Stimulated activated CD8-positive, alpha-beta memory T cell treated with anti-CD3 and anti-CD28 coated beads, Interleukin-12 subunit alpha, Interleukin-12 subunit beta, amount 100 ng/mL, for 24 hours (primary cell): ENCODE results near the gene GPD2.
"Not testable (repeated sequence)": the region's sequence is repeated elsewhere in the genome, so short reads cannot be mapped to it uniquely, and the experiment has no call there.

Experiments used
- DNase-seq: peaks from one replicate; pipeline ENCODE4 v3.0.0-alpha.2; 2020; ENCODE audit errors: extremely low read depth

Gene GPD2

GRCh38 chr2:156528583-156528982, 92.4 kb downstream of the GPD2 start:
- DNase-seq: not testable (repeated sequence)

GRCh38 chr2:156532989-156533388, 96.8 kb downstream of the GPD2 start:
- DNase-seq: no peak

DNA sequence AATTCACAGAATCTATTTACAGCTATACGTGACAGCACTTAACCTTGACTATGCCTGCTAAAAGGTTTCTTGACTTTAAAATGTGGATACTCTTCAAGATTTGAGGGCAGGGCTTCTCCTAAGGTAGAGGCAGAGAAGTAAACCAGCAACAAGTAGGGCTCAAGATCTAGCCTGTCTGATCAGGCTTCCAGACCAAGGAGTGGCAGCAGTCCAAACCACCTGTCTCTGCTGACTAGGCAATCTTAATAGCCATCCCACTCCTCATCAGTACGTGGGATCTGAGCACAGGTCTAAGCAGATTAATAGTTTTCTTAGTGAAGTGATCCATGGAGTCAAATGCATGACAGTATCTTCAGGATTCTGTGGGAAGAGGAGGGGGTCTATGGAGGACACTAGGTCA, 100.4 kb downstream of the GPD2 start:
- DNase-seq: no peak

GRCh38 chr2:156537141-156537540, 101.0 kb downstream of the GPD2 start:
- no peak for DNase-seq

DNA sequence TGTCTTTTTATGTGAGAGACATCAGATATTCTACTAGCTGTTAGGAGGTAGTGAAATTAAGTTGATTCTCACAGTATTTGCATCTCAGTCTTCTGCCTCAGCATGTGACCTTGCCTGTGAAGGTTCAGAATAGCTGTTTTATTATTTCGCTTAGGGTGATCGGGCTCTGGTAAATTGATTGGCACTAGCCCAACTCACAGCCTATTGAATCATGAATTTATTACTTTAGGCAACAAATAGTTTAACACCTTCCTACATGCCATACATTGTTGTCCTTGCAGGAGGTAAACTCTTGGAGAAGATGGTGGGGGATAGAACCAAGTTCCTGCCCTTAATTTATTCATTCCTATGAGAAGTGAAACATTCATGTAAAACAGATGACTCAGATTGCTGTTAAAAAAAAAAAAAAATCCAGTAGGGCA, 101.9 kb downstream of the GPD2 start:
- DNase-seq: no peak

DNA sequence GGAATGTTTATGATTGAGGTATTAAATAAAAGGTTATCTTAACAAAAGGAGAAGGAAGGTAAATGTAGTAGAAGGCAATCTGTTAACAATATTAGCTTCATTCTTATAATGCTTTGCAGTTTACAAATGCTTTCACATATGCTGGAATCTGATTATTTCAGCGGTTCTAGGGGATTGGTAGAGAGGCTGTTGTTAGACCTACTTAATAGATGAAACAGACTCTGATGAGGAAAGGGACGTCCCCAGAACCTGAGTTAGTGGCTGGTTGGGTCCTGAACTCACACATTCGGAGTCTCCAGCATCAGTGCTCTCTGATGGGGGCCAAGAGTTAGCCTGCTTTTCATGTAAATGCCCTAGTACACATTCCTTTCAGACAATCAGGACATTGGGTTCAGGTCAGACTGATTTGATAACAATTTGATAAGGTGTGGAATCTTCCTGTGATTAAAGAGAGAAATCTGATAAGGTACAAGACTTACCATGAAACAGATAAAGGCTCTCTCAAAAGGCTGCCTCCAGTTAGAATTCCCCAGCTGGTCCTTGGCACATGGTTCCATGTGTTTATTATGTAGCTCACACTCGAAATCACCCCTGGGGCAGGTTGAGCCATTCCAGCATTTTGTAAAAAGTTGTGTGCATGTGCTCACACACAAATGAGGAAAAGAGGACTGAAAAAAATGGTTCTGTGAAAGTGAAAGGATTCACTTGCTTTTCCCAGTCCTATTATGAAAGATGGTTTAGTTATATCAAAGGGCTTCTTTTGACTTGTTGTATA, 103.1 kb downstream of the GPD2 start:
- DNase-seq: no peak

DNA sequence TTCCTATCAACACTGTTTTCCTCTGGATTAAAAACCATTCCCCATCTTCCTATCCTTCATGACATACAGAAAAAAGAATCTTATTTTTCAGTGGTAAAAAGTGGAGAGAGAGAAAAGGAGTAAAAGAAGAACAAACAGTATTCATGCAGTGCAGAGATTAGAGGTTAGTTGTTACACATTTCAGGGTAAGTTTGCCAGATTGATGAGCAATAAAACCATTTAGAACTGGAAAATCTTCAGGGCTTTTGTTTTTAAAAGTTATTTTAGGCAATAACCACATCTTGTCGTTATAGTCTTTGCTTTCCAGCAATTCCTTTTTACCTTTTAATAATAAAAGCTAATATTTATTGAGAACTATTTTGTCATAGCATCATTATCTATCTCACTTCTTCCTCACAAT, 104.5 kb downstream of the GPD2 start:
- DNase-seq: no peak

- DNase-seq: no peak
These were observed 105.0 kb downstream of the GPD2 start for GRCh38 chr2:156541229-156541628.

DNA sequence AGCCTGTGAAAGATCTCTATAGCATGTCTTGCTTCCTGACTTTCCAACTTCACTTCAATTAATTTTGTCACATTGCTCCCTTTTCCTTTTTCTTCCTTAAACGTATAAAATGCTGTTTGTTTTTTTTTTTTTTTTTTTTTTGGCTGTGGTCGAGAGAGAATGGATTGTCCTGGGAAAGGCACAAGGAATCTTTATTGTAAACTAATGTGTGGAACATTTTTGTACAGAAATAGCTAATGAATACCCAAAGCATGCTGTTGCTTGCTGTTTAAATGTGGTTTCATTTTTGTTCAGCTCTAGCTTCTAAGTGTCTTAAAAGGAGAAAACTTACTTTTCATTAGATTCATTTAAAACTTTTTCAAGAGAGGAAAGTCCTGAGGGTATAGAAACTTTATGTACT, 105.5 kb downstream of the GPD2 start:
- no peak for DNase-seq

DNA sequence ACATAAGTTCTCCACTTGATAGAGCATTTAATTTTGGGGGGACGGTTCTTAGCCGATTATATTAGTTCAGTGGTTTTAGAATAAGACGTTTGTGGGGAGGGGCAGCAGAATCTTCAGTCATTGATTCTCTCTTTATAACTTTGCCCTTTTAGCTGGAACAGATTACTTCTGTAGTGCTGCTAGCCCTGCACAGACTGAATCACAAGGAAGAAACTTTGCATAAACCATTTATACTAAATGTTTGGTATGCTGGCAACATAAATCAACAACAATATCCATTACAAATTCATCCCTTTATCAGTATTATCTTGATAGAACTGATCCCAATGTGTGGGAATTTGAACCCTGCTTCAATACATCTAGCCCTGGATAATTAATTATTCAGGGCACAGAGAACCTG, 112.2 kb downstream of the GPD2 start:
- no peak for DNase-seq

GRCh38 chr2:156553714-156554442, 117.7 kb downstream of the GPD2 start:
- DNase-seq: no peak

DNA sequence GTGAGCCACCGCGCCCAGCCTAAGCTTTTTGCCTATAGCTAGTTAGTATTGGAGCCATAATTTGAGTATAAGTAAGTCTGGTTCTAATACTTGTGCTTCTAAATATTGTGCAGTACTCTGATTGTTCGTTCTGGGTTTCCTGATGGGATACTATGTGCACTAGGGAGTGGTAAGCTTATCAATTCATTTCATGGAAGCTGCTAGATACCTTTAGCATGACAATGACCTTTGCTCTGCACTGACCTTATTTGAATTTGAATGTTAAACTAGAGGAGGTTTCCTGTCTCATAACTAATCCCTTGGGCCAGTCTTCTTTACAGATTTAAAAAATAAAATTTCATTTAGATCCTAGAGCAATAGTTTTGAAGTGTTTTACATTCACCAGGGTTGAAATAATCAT, 125.1 kb downstream of the GPD2 start:
- no peak for DNase-seq

DNA sequence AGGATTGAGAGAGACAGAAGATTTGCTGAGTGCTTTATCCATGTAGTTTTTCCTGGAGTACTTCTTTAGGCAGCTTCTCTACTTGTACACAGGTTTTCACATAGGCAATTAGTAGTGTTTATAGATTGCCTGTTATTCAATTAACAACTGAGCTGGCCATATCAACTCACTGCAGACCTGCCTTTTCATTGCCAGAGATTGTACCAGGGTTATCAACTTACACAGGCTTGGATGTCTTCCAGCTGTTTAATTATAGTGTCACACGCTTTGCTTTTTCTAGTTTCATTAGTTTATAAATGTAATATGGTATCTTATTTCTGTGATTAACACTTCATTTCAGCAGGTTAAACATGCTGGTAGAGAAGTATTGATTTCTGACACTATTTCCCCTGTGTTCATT, 125.9 kb downstream of the GPD2 start:
- no peak for DNase-seq

DNA sequence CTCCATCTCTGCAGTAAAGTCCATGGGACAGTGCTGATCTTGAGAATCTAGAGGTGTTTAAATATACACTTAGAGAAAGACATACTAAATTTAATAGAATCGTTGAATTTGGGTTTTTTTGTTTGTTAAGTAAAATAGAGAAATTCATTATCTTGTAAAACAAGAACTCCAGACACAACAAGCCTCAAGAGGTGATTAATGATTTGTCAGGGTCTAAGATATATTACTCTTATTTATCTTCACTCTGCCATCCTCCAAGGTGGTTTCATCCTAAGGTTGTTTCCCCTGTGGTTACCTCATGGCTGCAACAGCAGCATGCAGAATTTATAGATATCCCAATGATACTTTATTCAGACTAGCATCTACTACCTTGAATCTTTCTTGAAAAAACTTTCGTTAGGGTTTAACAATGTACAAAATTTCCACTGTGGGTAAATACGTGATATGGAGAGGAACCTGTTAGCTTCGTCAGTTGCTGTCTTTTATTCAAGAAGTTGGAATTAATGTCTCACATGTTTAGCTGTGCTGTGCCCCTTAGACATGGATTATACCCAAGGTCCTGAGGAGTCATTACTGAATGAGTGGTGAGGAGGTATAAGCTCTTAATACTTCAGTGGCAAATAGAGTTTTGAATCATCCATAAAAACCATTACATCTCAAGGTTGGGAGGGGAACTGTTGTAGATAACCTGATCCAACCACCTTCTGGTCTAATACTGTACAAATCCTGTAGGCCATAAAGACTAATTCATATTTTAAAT, 128.0 kb downstream of the GPD2 start:
- DNase-seq: no peak

DNA sequence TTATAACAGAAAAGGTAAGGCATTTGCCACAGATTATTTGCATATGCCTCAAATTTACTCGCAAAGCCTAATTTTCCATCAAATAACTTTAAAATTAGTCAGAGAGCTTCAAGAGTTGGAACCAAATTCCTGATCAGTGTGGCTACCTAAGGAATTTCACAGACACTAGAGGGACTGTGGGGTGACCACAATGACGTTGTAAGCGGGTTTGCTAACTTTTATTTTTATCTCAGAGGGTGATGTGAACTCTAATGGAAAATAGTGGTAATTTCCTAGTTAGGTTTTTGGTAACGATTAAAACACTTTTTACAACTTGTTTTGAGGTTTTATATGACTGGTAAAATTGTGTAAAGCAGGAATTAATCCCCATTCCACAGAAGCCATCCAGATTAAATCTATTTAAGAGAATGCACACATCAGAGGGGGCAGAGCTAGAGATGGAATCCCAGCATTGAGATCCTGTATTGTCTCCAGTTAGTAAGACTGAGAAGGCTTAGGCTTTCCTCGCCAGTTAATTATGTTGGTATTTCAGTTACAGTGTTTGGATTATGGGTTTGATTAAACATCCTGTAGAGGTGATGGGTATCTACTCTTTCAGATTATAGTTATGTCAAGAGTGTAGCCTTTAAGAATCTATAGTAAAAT, 129.0 kb downstream of the GPD2 start:
- DNase-seq: no peak

DNA sequence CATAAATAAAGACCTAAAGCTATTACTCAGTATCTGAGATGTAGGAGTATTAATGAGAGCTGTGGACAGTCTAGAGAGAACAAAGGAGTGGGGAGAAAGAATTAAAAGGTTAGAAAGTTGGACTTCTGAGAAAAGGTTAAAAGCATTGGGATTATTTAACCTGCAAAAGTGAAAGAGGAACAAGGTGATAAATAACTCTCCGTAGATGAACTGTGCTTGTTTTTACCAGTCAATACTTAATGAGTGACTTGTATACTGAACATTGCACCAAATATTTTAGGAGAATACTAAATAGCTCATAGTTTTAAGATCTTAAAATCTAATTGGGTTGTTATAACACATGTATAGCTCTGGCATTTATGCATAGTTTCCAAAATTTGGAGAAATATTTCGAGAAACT, 137.5 kb downstream of the GPD2 start:
- no peak for DNase-seq

DNA sequence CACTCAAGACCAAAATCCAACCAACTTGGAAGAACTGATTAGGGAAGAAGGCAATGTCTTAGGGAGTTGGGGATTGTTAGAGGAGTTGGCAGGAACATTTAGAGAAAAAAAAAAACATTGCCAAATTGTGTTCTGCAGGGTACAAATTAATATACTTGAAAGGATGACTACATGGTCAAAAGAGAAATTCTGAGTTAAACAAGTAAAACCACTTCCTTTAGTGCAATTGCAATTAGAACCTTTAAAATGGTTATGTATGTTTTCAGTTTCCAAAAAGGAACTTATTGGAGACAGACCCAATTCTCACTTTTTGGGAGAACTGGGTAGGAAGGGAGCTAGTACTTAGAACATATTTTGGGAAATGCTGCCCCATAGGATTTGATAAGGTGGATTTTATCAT, 137.9 kb downstream of the GPD2 start:
- no peak for DNase-seq

DNA sequence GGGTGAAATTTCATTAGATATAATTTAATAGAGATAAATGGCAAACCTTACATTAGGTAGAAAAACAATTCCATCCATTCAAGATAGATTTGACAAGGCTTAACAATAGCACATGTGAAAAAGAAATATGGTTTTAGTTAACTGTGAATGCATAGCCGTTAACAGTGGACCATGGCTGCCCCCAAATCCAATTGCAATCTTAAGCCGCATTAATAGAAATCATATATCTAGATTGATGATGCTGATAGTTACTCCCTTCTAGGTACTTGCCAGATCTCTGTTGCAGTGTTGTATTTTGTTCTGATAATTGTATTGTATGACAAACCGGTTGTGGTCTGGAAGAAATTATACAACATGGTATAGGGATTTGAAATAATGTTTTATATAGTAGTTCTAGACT, 139.8 kb downstream of the GPD2 start:
- no peak for DNase-seq

DNA sequence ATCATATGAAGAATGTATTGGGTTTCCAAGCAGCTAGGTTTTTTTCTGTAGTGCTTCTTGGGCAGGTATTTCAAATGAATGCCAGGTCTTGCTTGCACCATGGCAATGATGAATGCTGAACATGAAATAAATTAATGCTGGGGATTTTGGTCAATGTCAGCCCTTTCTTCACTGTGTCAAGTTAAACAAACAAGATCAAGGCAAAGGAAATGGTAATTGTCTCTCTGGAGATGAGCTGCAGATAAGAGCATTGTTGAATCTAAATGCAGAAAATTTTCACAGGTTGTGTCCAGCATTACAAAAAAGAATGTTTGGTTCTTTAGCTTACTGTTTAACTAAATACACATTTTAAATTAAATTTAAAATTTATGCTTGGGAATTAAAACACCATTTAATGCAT, 144.3 kb downstream of the GPD2 start:
- DNase-seq: no peak

DNA sequence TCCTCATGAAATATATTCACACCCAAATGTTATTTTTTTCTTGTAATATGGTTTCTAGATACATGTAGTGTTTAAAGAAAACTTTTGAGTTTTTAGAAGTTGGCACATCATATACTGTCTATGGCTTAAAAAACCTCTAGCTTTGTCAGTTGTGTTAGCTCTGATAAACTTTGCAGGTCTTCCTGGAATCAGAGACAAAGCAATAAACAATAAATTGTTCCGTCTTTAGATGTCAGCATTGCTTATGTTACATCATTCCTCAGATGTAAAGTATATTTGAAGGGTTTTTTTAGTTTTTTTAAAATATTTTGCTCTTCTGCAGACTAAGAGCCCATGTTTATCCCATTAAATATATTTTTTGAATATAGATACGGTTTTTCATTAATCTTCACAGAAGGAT, 145.1 kb downstream of the GPD2 start:
- no peak for DNase-seq

DNA sequence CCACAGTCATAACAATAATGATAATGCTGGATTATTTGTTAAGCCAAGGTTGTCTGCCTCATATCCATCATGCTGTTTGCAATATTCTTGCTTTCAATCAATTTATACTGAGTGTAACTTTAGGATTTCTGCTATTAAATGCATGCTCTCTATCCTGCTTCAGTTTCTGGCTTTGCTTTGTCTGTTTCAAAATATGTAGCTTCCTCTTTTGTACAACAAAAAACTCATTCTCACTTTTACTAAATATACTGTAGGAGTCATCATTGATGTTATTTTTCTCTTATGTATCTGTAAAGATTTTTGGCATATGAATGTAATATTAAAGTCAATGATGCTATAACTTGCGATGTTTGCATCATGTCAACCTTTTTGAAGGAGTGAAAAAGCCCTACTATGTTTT, 149.3 kb downstream of the GPD2 start:
- DNase-seq: no peak

- DNase-seq: no peak
These were observed 150.4 kb downstream of the GPD2 start for GRCh38 chr2:156586621-156587020.
